HUDEP-2 (cell line): ENCODE data around the gene NSF.
"Not testable (repeated sequence)": the region's sequence is repeated elsewhere in the genome, so short reads cannot be mapped to it uniquely, and the experiment has no call there.

Experiments used
- DNase-seq, 76 experiments: peaks; one replicate each; lab custom pipeline; 2025; ENCODE audit not compliant: unreplicated experiment in 76 of 76; lab: John Stamatoyannopoulos, UW

Gene NSF

GRCh38 chr17:46696522-46696921 lies 106.1 kb downstream of the NSF start:
- DNase-seq: not testable (repeated sequence)

DNA sequence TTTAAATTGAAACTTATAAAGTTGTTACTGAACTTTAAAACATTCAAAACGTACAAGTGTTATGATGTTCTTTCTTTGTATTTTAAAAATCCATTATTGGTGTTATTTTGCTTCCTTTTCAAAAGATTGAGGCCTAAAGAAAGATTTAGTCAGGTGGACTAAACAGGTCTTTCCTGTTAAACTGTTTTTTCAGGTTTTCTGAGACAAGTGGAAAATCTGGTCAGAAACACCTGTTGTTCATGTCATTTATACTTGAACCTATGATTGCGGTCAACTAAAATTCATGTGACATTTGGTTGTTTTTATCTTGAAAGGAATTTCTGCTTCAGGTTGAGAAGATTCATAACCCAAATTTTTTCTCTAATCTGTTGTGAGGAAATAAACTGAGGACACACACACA lies 108.5 kb downstream of the NSF start:
- DNase-seq: not testable (repeated sequence)

DNA sequence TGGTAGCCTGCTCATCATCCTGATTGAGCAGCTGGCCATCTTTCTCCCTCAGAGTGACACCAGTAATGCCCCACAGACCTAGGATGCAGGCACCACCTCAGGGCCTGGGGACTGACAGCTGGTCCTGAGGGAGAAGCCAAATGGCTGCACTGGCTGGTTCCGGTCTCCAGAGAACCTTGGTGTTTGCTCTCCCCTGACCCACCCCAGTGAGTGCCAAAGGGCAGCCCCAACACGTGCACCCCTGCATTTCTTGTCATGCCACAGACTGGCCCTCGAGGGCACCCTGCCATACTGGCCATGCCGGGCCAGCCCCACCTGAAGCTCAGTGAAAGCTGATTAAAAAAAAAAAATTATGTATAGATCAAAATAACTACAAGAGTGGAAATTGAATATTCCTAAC lies 127.5 kb downstream of the NSF start:
- DNase-seq: no peak

DNA sequence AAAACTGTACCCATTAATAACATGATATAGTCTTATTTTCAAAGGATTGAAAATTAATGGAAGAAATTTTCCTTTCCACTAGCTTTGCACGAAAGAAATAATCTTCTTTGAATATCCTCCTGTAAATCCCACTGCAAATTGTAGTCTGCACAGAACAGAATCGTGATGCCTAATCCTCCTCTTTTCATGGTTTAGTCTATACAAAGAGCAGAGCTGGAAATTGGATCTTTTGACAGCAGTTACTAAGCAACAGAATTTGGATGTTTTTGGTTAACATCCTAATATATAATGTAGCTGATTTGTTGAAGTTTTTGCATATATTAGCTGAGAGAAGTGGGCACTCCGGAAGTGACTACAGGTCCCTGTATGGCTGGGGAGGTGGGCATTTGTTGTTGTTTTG lies 129.4 kb downstream of the NSF start:
- no peak for DNase-seq

GRCh38 chr17:46720408-46720807 lies 129.9 kb downstream of the NSF start:
- no peak for DNase-seq

DNA sequence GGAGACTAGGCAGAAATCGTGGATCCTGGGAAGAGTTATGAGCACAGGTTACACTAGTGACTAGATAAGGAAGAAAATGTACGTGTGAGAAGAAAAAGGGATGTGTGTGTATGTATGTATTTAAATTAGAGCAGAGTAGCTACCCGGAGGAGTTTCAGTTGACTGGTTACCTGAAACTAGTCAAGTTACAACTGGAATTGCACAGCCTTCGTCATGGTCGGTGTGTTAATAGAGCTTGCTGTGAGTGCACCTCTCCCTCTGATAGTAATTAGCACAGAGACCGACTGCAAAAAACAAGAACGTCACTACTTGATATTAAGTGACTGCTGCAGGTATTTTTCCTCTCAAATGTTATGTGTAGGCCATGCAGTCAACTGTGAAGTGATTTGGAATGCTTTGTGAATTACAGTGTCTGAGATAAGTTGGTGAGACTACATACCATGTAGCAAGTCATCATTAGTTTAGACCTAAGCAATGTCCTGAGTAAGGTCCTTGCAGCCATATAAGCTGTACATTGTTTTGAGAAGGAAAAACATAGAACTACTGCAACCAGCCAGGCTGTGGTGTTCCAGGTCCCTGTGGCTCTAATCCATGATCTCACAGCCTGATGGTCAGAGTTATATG lies 132.3 kb downstream of the NSF start:
- DNase-seq: no peak

- no peak for DNase-seq
Measured at GRCh38 chr17:46726206-46726605, 135.7 kb downstream of the NSF start.

DNA sequence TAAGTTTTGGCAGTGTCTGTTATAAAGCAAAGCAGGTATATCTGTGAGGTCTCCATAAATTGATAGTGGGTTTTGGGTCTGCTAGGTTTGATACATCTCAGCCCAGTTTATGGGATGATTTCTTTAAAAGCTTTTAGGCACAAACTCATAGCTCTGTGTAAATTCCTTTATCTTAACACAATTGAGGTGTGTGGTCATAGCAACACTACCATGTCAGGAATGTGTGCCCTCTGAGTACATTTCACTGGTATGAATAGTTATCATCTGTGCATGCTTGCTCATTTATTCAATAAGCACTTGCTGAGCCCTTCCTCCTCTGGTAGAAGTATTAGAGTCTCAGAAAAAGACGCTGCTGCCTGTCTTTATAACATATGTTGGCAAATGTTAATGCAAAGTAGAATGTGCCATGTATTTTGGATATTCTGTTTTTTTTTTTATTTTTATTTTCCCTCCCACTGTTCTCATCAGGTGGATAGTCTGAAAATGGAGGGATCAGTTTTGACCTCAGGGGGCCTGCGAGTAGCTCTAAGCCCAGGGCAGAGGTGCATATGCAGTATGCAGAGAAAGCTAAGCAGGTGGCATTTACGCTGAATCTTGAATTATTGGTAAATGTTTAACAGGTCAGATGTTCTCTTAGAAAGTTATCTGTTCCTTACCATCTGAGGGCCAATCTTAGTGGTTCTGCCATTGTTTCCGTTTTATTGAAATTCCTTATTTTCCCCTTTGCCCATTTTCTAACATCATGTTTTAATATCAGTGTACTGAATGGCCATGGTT lies 137.3 kb downstream of the NSF start:
- no peak for DNase-seq

DNA sequence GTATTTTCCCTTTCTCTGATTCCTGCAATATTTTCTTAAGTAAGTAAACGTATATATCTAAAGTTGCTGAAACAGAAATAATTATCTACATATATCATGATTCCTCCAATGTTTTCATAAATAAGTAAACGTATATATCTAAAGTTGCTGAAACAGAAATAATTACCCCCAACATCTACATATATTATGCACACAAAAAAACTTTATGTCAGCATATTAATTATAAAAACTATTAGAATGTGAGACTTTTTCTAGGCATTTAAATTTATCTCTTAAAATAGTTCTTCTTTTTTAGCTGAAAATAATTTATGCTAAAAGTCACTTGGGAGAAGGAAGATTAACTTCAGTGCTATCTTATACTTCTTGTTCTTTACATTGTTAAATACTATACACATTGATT lies 139.6 kb downstream of the NSF start:
- DNase-seq: no peak

- no peak for DNase-seq
Measured at GRCh38 chr17:46730679-46731078, 140.2 kb downstream of the NSF start.

DNA sequence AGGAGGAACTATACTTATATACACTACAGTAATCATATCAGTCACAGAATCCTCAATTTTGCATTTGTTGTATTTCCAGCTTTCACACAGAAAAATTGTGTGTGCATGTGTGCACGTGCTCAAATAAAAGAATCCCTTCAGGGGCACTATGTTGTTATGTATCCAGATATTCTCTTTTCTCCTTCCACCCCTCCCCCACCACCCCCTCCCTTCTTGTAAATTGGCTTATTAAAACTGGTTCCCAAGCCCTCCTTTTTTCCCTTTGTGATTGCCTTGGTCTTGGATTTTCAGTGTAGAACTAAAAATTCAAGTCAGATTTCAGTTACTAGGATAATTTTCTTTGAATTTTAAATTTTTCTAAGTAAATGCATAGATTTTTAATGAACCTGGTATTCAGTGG lies 141.7 kb downstream of the NSF start:
- no peak for DNase-seq

- DNase-seq: no peak
Measured at GRCh38 chr17:46732754-46733398, 142.4 kb downstream of the NSF start.

DNA sequence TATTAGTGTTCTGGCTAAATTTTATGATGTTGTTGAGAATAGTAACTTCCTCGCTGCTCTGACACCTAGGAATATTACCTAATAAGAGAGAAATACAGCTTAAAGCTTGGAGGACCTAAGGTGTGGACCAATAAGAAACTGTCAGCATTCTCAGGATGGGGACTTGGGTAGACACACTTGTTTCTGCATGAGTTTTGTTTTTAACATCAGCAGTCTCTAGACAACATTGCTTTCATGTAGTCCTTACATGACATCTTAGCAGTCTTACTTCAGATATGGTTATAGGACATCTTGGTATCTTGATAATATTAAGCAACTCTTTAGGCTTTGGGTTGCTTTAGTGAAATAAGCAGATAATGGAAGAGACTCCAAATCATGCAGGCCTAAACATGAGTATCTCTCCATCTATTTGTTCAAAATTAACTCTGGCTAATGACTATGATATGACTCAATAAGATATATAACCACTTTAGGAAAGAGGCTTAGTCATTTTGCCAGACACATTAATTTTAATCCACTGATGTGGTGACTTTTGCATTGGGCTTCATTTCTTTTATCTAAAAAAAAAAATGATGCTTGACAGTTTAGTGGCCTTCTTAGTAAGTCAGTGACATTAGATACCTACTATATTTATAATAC lies 143.5 kb downstream of the NSF start:
- no peak for DNase-seq

DNA sequence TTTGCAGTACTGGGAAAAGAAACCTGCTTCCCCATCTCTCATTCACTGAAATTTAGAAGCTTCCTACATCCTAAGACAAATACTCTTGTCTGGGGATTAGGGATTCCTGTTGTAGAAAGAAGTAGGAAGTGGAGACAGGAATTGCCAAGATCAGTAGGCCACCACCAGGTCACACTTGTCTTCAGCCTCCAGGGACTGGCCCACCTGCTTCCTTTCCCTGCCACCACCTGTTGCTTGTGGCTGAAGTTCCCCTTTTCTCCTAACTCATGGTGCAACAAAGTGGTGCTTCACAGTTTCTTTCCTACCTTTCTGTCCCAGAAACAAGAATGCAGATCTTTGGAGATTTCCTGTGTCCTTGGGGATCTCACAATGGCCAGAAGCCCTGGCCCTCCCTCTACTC lies 145.6 kb downstream of the NSF start:
- no peak for DNase-seq

DNA sequence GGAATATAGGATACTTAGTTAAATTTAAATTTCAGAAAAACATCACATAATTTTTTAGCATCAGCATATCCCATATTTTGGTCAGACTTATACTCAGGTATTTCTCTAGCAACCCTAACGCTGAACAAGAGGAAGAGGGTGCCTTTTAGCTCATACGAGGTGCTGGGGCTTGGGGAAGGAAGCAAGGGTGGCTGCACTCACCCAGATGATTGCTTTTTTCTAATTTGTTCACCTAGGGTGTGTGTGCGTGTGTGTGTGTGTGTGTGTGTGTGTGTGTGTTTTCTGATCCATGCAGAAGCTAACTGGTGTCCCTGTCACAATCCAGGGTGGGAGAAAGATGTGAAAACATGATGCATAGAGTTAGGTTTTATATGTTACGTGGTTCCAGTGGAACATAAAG lies 146.9 kb downstream of the NSF start:
- DNase-seq: no peak

DNA sequence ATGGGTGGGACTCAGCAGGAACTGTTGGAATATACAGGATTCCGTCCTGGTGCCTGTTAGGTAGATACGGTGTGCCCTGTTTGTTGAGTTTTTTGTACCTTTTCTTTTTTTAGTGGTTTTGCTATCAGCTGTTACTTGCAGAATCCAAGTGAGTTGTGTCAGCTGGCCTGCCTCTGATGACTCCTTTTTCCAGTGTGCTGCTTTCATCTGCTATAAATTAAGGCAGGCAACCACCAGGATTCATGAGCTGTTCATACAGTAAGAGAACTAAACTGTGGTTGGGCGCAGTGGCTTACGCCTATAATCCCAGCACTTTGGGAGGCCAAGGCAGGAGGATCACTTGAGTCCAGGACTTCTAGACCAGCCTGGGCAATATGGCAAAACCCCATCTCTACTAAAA lies 148.1 kb downstream of the NSF start:
- no peak for DNase-seq

GRCh38 chr17:46739982-46740381 lies 149.5 kb downstream of the NSF start:
- no peak for DNase-seq

- DNase-seq: no peak
Measured at GRCh38 chr17:46741122-46741730, 150.8 kb downstream of the NSF start.

- peak in 32 of 76 experiments; percentile 11 to 66 (median 28) for DNase-seq
Measured at GRCh38 chr17:46742565-46743270, 152.2 kb downstream of the NSF start.

GRCh38 chr17:46744441-46744840 lies 154.0 kb downstream of the NSF start:
- DNase-seq: no peak
